Medulla oblongata (tissue), 1 donor: ENCODE measurements around the gene RDH14.
A peak's percentile ranks its signal among the peaks of the same experiment; 100 is the strongest.

Experiments used
- DNase-seq: peaks from one replicate; pipeline ENCODE4 v3.0.0-alpha.2; 2015; ENCODE audit errors: extremely low spot score

RDH14 gene, protein sequence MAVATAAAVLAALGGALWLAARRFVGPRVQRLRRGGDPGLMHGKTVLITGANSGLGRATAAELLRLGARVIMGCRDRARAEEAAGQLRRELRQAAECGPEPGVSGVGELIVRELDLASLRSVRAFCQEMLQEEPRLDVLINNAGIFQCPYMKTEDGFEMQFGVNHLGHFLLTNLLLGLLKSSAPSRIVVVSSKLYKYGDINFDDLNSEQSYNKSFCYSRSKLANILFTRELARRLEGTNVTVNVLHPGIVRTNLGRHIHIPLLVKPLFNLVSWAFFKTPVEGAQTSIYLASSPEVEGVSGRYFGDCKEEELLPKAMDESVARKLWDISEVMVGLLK

GRCh38 chr2:18560031-18560796 is at the start of gene RDH14:
Gene RDH14 (minus strand): TSS chr2:18560653. CDS start chr2:18560572, 81 bp downstream.
- peak; percentile 97 for DNase-seq

DNA sequence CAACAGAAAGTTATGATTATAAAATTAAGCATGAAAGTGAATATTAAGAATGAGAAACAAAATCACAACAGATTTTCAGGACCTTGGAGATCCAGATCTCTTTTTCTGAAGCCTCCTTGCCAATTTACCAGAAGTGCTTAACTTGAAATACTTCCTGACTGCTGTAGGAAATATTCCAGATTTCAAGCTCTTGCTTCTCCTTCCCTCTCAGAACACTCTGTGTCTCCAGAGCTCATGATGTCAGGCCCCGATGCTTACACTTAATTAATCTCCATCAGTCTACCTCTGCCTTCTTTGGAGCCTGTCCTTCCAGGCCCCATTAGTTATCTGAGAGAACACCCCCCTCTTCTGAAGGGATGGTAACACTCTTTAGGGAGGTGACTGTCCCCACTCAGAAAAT is 49.6 kb upstream of the RDH14 start:
- no peak for DNase-seq

- no peak for DNase-seq
Observed at GRCh38 chr2:18605115-18605514, 44.7 kb upstream of the RDH14 start.

GRCh38 chr2:18604531-18604885 is 44.1 kb upstream of the RDH14 start:
- DNase-seq, result no peak

- DNase-seq, result no peak
Observed at GRCh38 chr2:18603854-18604530, 43.5 kb upstream of the RDH14 start.

- DNase-seq, result no peak
Observed at GRCh38 chr2:18602298-18602697, 41.8 kb upstream of the RDH14 start.

GRCh38 chr2:18600255-18600613 is 39.8 kb upstream of the RDH14 start:
- no peak for DNase-seq

GRCh38 chr2:18599509-18600254 is 39.2 kb upstream of the RDH14 start:
- no peak for DNase-seq

DNA sequence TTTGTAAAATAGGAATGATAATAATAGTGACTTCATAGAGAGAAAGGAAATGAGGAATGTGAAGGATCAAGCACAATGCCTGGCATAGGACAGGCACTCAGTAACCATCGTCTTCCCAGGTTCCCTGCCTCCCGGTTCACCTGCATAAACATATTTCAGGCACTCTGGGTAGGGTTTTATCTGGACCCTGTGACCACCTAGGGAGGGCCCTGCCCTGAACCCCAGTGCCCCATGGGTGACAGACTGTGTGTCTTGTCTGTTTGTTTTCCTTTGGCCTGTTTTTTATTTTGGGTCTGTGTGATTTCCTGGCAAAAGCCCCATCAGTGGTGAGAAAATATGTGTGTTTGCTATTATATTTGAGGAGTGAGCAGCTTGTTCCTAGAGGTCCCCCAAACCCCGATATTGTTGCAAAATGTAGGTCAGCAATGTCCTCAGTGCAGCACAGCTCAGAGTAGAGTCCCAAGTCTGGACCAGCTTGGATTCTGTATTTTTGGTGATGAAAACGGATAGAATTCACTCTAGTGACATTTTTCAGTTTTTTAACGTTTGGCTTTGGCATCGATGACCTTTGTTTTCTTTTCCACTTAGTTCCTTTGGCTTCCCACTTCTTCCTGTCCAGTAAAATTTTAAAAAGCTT is 38.5 kb upstream of the RDH14 start:
- no peak for DNase-seq

- DNase-seq, result no peak
Observed at GRCh38 chr2:18597618-18598017, 37.2 kb upstream of the RDH14 start.

DNA sequence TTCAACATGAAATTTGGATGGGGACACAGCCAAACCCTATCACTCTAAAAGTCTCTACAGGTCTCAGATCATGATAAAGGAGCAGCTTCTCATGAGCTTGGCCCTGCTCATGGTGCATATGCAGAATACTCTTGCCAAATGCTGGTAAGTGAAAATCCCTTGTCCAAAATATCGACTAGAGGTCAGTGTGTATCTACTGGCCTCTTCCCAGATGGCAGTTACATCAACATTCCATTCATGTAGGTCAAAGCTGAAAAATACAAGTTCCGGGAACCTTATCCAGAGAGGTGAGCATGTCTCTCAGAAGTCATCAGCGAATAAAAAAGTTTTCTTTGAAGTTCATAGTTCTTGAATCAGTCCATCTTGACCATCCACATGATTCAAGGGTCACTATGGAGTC is 36.5 kb upstream of the RDH14 start:
- no peak for DNase-seq

DNA sequence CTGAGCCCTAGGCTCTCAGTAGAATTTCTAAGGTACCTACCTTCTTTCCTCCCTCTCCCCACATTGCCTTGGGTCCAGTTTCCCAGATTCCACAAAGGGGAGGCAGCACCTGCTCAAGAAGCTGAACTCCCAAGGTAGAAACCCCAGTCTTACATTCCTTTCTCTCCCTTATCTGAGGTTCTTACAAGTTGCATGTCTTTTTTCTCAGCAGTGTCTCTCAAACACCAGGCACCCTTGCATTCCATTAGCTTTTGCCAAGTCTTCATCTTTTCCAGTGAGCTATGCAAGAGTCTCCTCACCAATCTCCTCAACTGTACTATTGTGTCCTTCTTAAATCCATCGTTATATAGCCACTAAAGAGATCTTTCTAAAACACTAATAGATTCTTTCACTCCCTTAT is 33.0 kb upstream of the RDH14 start:
- no peak for DNase-seq

DNA sequence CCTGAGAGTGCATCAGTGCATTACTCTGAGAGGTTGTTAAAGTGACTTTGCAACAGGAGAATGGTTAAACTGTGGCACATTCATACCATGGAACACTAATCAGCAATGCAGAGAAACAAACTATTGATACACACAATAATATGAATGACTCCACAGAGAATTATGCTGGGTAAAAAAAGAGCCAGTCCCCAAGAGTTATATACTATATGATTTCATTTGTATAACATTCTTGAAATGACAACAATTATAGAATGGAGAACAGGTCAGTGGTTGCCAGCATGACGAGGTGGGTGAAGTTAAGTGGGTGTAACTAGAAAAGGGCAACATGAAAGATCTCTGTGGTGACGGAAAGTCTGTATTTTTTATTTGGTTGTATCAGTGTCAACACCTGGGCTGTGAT is 31.9 kb upstream of the RDH14 start:
- no peak for DNase-seq

DNA sequence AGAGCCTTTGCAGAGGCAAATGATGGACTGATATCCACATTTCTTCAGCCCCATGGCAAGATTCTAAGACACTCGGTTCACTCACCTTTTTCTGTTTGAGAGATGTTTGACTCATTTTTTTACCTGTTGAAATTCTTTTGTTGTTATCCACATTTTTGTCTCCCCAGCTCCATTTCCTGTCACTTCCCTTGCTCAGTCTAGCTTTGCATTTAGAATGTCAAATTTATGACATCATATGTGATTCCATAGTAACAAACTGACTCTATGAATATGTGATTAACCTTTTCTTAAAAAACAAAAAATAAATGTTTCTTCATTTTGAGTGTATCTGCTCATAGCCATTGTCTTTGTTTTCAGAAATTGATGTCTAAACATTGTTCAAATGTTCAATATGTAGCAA is 28.9 kb upstream of the RDH14 start, which contains the start of gene NT5C1B:
TSS of gene NT5C1B (minus strand) at position 216 of the 400 bp plus-strand sequence. CDS start at position 115, 101 bp downstream.
- no peak for DNase-seq

DNA sequence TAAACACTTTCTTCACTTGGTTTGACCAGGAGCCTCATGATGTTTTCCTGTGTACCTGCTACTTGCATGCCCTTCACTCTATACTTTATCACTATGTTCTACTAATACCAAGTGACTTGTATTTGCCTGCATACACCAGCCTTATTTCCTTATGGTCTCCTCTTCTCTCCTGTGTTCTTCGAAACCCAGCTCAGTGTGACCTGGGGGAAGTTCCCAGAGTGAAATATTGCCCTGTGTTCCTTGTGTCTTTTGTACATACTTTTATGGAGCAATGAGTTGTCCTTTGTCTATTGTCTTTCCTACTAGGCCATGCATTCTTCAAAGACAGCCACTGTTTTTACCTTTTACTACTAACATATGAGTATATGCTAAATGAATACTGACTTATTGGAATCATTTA is 28.3 kb upstream of the RDH14 start:
- DNase-seq, result no peak

- no peak for DNase-seq
Observed at GRCh38 chr2:18588049-18588448, 27.6 kb upstream of the RDH14 start.

DNA sequence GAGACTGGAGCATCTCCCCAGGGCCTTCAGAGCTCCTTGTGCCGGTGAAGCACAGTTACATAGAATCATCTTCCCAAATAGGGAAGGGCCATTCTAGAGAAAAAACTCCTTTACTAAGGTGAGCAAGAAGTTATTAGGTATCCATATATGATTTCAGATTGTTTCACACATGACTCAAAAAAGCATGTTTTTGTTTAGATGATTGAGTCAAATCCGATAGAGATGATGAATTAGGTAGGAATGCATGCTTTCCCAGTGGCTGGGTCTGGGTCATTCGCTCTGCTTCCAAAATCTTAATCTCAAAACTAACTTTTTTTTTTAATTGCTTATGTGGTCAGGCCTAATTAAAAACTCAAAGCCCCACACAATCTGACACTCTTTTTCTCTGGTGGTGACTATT is 25.1 kb upstream of the RDH14 start:
- DNase-seq, result no peak

DNA sequence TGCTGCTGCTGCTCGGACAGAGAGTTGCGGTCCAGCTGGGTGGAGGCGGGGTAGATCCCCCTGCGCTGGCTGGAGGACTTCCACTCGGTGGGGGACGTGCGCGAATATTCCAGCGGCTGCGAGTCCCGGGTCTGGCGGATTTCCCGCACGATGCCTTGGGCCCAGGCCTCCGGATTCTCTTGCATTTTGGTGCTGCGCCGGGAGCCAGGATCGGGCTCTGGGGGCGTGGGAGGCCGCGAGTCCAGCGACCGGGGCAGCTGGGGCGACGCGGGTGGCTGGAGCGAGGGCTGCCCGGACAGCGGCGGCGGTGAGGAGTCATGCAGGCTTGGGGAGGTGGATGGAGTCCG is 24.1 kb upstream of the RDH14 start:
- DNase-seq, result no peak

GRCh38 chr2:18583905-18584607 is 23.6 kb upstream of the RDH14 start:
- DNase-seq, result no peak

- DNase-seq, result no peak
Observed at GRCh38 chr2:18580606-18581005, 20.2 kb upstream of the RDH14 start.

DNA sequence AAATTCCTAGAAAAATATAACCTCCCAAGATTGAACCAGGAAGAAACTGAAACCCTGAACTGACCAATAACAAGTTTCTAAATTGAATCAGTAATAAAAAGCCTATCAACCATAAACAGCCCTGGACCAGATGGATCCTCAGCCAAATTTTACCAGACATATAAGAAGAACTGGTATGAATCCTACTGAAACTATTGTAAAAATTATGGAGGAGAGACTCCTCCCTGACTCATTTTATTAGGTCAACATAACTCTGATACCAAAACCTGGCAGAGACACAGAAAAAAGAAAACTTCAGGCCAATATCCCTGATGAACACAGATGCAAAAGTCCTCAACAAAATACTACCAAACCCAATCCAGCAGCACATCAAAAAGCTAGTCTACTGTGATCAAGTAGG is 17.6 kb upstream of the RDH14 start:
- no peak for DNase-seq
